Calu3 (cell line): Measurements from ENCODE around the gene RNASE8. TPM values are rescaled to one million over a fixed set of nuclear protein-coding genes. Genes with fewer than 3 reads are reported as not detected.

ENCODE experiments used
- BruUV-seq: library from RNA; stranded (reverse); fragments of 400-500 nt; replicated peaks from 2 replicates; lab custom pipeline; 2021; lab: Mats Ljungman, UMichigan
- CTCF ChIA-PET: fragments of 300-600 bp; sonication (Branson Sonifier 250); formaldehyde crosslinking; loops from one replicate; lab custom pipeline; 2022; ENCODE audit warnings: antibody characterized with exemption; lab: Charles Lee
- DNase-seq: peaks from one replicate; pipeline ENCODE4 v3.0.0; 2022
- H3K27ac Mint-ChIP-seq: one replicate; pipeline ENCODE4 v1.8.0; 2022; ENCODE audit warnings: mixed read lengths; ENCODE audit not compliant: unreplicated experiment
- H3K27me3 Mint-ChIP-seq: one replicate; pipeline ENCODE4 v1.8.0; 2022; ENCODE audit warnings: mixed read lengths; ENCODE audit not compliant: unreplicated experiment
- H3K36me3 Mint-ChIP-seq: one replicate; pipeline ENCODE4 v1.8.0; 2022; ENCODE audit warnings: mild to moderate bottlenecking, moderate library complexity, mixed read lengths; ENCODE audit not compliant: insufficient read depth, unreplicated experiment
- H3K4me1 Mint-ChIP-seq: one replicate; pipeline ENCODE4 v1.8.0; 2022; ENCODE audit warnings: mild to moderate bottlenecking, low read depth, mixed read lengths; ENCODE audit not compliant: unreplicated experiment
- H3K4me3 Mint-ChIP-seq: one replicate; pipeline ENCODE4 v1.8.0; 2022; ENCODE audit warnings: mild to moderate bottlenecking, low read depth, moderate library complexity, mixed read lengths; ENCODE audit not compliant: unreplicated experiment
- H3K9me3 Mint-ChIP-seq: one replicate; pipeline ENCODE4 v1.8.0; 2022; ENCODE audit warnings: low read depth, mixed read lengths; ENCODE audit not compliant: unreplicated experiment
- CTCF ChIP-seq: fragments of 200-600 bp; IDR thresholded peaks from one replicate; pipeline ENCODE4 v1.8.0; 2022; ENCODE audit warnings: antibody characterized with exemption; ENCODE audit not compliant: unreplicated experiment
- intact Hi-C: fragments of 100-400 bp; cut with micrococcal nuclease; formaldehyde crosslinking; loops from one replicate; pipeline ENCODE4 v1.10.0; 2022; ENCODE audit not compliant: unreplicated experiment
- total RNA-seq: library from RNA; stranded (reverse); gene quantifications from 2 replicates; pipeline ENCODE4 v1.2.3, GENCODE V29; 2022

The RNASE8 gene
- total RNA-seq, 1 experiment from 2014 or later, result not detected

DNA sequence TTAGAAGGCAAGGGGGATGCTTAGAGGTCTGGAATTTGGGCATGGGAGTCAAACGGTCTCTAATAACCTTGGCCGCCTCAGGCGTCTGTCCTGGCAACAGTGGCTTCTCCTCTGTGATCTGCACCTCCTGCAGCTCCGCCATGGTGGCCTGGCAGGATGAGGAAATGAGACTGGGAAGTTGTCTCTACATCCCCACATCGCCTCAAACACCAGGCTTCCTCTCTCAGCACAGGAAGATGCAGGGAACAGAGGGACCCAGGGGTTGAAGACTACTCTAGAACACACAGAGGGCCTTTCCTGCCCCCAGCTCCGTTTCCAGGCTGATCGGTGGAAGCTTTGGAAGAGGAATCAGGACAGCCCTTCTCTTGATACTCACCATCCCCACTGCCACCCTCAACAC lies 34.4 kb upstream of the RNASE8 start:
- no peak overlapping the region for H3K4me3 Mint-ChIP-seq
- intact Hi-C loops, result no loop called here

DNA sequence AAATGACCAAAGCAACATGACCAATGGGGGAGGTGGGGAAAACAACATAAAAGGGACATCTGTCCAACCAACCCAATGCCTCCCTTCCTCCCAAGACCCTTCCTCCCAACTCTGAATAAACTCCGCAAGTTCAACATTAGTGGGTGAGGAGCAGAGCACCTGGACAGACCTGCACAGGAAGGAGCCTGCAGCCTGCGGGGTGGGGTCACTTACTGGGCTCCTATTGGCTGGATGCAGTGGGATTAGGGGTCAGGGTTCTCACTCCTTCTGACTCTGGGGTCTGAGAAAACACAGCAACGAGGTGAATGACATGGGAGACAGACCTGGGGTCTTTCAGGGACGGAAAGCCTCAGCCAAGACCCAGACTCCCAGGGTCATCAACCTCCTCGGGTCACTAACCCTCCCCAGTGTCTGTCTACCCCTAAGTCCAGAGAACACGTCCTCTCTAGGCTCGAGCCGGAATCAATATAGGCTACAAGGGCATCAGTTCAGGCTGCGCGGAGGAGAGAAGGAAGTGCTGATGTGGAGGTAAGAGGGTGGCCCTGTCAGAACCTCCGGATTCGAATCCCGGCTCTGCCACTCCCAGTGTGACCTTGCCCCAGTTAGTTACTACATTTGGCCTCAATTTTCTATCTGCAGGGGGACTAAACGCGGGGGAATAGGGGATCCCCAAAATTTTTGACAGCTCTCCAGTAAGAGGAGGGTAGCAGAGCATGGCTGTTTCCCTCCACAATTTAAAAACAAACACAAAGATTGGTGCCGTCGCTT lies 33.6 kb upstream of the RNASE8 start:
- H3K27ac Mint-ChIP-seq, result no peak overlapping the region
- intact Hi-C loops, result no loop called here
- no TSS peak for BruUV-seq
- CTCF ChIA-PET, result interaction anchor here (0.6 to 1.3 kb wide), 5 partner anchors 9 to 340 kb away, joined by 3 to 6 read pairs (median 4); no protein-coding TSS in a partner anchor
- peaks cover 28% of the 10 kb centered on the region for H3K27me3 Mint-ChIP-seq
- H3K4me3 Mint-ChIP-seq, result peak overlapping the region; percentile 63
- peaks cover 8% of the 10 kb centered on the region for H3K36me3 Mint-ChIP-seq
- TF ChIP-seq CTCF, result no peak
- no peak for DNase-seq
- H3K9me3 Mint-ChIP-seq, result no peaks in the 10 kb centered on the region
- peaks cover 8% of the 10 kb centered on the region for H3K4me1 Mint-ChIP-seq

More for the DNA sequence above, 34.4 kb upstream of the RNASE8 start:
- CTCF ChIA-PET, result interaction anchor here (0.5 to 1.2 kb wide), 3 partner anchors 17 to 341 kb away, joined by 3 to 5 read pairs (median 4); no protein-coding TSS in a partner anchor
- no peak overlapping the region for H3K27ac Mint-ChIP-seq
- H3K27me3 Mint-ChIP-seq, result peaks cover 28% of the 10 kb centered on the region
- no peak for DNase-seq
- H3K4me1 Mint-ChIP-seq, result peaks cover 8% of the 10 kb centered on the region
- no peak for TF ChIP-seq CTCF
- no TSS peak for BruUV-seq
- H3K36me3 Mint-ChIP-seq, result peaks cover 8% of the 10 kb centered on the region
- no peaks in the 10 kb centered on the region for H3K9me3 Mint-ChIP-seq

GRCh38 chr14:21024585-21025370 lies 32.8 kb upstream of the RNASE8 start, which contains the start of gene NDRG2:
NDRG2 (minus strand) TSS chr14:21025061; CDS start chr14:21023315, 1,746 bp downstream.
- no peak for TF ChIP-seq CTCF
- CTCF ChIA-PET, result interaction anchor here (1.0 to 1.3 kb wide), 3 partner anchors 10 to 47 kb away, joined by 3 to 6 read pairs (median 4); no protein-coding TSS in a partner anchor
- peak; percentile 69 for DNase-seq
- Mint-ChIP-seq H3K4me3 (peak within 1 kb of the TSS; percentile 63), H3K4me1 (peaks cover 8% of the 10 kb centered on the region), H3K36me3 (peaks cover 8% of the 10 kb centered on the region), H3K9me3 (no peaks in the 10 kb centered on the region), H3K27me3 (peaks cover 31% of the 10 kb centered on the region), H3K27ac (no peak within 1 kb of the TSS)
- BruUV-seq, result no TSS peak
- intact Hi-C loops, result no loop called here
